HG02970 (cell line): ENCODE measurements around the gene COL17A1.

Experiments
- ATAC-seq: cut with Tn5 transposase; IDR thresholded peaks from one replicate; pipeline ENCODE4 v1.9.1; 2021; ENCODE audit warnings: mild to moderate bottlenecking, moderate library complexity, moderate number of reproducible peaks; ENCODE audit not compliant: unreplicated experiment, low FRiP score

The COL17A1 gene

DNA sequence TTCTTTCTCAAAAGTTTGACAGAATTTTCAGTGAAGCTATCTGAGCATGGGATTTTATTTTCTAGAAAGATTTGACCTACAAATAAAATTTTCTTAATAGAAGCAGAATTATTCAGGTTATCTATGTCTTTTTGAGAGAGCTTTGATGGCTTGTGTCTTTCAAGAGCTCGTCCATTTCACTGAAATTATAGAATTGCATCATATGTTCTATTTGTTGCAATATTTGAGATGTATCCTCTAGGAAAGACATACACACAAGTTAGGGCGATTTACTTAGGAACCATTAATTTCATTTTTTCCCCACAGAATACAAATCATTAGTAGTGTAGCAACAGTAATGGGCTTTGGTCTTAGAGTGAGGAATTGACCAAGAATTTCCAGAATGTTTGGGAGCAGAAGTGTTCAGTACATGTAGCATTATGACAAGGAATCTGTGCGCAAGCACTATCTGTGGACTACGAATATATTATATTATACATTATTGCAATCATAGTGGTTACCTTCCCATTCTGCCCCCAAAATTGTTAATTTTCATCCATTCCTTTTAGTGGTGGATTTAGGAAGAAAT, 12.8 kb upstream of the COL17A1 start:
- no peak for ATAC-seq

DNA sequence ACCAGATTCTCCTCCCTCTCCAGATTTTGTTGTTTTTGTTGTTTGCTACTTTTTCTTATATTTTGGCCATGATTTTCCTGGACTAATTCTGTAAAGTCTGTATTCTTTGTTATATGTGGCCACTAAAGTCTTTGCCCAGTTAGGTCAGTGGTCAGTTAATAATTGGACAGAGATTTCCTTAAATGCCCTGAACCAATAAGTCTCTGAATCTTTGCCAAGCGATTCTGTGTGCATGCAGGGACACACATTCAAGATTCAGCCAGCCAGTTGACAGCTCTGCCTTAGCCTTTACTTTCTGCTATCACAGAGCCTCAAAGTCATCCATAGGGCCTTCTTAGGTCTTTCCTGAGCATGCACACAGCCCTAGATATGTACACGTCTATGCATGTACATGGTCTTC, 11.0 kb upstream of the COL17A1 start:
- ATAC-seq, result no peak

DNA sequence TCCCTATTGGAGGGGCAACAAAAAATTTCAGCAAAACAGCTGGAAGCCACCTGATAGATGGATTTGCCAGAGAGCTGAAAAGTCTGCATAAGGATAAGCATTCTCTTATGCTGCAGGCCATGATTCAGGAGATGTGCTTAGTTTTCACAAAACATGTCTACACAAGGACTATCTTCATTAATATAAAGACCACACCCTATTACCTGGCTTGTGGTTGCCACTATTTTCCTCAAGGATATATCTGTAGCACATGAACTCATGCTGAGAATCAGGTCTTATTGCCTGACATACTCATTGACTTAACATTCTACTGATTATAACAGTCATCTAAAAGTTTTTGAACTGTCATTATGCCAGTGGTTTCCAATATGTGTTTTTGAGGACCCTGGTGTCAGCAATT, 7.1 kb upstream of the COL17A1 start:
- no peak for ATAC-seq

DNA sequence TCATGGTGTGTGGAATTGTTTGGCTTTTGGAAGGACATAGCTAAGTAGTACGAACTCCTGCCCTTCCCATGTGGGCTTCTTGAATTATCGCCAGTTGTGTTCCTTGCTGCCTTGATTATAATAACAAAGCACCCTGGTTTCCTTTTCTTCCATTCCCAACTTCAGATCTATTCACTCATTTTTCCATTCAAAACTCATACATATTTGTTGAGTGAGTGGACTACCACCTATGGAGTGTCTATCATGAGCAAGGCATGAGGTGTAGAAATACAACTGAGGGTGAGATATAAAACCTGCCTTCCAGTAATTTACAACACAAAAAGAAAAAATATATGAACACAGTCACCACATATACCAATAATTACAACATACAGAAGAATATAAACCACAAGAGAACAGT, 4.9 kb upstream of the COL17A1 start:
- ATAC-seq, result no peak

DNA sequence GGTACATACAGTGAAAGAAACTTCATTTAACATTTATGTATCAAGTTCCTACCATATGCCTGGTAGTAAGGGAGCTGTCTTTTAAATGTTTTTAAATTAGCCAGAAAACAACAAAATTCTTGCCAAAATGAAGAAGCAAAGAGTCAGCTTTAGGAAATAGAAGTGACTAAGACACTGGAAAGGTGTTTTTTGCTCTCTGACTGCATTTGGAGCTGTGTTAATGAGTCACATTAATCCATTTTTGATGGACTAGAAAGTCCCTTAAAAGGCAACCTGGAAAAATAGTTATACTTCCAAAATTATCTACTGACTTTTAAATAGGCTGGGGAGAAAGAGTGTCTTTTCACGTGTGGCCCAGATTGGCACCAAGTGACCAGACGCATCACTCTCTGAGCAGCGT, 3.9 kb upstream of the COL17A1 start:
- ATAC-seq, result no peak

DNA sequence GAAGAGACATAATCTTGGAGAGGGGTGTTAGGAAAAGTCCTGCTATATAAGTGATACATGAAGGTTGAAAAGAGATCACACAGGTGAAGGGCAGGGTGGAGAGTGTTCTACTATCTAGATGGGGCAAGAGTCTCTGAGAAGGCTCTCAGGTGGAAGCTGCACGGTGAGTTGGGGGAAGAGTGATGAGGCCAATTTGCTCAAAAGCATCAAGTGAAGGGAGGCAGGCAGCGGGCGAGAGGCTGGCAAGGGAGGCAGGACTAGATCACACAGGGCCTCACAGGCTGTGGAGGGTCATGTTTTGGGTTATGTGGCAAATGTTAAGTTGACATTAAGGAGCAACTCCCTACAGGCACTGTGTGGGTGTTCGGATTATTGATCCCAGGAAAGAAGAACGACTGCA, 2.6 kb upstream of the COL17A1 start:
- ATAC-seq, result no peak

DNA sequence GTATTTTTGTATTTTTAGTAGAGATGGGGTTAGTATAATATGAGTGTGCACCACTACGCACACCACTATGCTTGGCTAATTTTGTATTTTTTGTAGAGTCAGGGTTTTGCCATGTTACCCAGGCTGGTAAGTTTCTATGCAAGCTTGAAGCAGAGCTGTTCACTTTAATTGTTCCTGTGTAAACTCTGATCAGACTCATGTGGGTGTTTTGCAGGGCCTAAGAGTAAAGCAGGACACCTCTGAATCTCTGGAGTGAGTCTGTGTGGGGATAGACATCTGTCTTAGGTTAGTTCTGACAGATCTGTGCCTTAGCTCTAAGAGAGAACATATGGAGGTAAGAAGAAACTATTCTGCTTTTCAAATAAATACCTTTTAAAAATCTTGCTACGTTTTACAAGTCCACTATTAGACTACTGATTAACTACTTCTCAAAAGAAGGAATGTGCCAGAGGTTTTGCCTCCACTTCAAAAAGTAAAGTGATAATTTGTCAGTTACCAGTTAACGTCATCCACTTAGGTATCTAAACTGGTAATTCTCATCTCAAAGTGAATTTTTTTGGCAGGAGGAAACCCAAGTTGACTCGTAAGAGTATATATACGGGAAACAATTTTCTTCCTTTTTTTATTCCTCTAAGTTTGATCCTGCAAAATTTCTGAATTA, 1.1 kb downstream of the COL17A1 start:
- ATAC-seq, result no peak

DNA sequence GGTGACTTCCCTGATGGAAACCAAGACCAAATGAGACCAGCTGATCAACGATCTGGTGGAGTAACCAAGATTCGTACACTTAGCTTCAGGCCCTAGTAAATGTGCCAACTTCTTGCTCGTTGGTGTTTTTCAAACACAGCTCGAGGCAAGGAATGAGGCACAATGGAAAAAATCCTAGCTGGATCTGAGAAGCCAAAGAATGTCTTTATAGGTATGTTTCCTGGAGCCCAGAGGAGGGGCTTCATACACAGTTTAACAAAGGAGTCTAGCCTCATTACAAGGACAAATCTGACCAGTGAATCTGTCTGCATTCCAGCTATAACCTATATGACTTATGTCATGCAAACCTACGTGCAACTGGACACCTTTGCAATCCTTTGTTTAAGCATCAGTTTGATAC, 3.7 kb downstream of the COL17A1 start:
- ATAC-seq, result no peak

DNA sequence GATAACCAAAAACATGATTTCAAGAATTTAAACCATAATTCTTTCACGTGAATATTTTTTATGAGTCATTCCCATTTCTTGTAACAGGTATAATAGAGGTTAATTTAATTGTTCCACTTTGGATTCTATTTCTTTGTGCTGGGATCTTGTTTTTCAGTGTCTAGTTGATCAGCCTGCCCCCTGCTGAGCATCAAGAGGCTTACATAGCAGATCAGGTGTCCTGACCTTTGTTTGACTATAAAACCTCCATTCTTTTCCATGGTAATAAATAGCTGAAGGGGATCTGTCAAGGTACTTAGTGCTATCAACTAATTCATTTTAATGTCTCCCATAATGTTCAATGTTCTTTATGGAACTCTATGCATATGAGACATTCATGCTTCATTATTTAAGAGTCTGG, 4.9 kb downstream of the COL17A1 start:
- ATAC-seq, result no peak

DNA sequence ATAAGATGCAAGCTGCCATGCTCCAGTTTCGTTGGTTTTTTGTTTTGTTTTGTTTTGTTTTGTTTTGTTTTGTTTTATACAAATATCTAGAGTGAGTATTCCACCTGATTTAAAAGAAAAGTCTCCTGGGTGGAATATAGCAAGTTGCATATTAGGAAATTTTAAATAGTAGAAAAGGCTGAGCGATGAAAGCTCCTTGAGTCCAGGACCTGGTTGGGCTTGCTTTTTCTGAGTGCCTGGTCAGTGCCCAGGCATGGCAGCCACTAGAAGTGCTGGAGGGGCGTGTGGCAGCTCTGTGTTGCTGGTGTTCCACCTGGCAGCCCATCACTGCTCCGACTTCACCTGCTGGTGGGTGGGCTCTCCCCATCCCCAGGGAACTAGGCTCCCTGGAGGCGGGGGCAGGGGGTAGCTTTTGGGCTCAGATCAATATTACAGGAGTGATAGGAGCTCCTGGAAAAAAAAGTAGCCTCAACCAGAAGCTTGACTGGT, 8.0 kb downstream of the COL17A1 start:
- ATAC-seq, result no peak

DNA sequence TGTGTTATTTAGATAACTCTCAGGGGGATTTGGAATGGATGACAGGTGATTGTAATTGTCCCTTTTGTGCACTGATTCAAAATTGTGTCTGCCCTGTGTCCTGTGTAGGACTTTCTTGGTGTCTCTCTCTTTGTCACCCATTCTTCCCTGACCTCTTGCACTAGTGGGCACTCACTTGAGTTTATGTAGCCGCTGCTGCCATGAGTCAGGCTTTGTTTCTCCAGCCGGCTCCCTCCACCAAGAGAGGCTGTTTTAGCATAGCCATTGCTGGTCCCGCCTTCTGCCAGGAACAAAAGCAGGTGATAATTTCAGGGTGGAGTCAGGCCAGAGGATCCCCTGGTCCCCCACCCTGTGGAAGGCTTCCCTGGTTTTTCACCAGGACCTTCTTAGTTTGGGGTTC, 8.4 kb downstream of the COL17A1 start:
- ATAC-seq, result no peak

DNA sequence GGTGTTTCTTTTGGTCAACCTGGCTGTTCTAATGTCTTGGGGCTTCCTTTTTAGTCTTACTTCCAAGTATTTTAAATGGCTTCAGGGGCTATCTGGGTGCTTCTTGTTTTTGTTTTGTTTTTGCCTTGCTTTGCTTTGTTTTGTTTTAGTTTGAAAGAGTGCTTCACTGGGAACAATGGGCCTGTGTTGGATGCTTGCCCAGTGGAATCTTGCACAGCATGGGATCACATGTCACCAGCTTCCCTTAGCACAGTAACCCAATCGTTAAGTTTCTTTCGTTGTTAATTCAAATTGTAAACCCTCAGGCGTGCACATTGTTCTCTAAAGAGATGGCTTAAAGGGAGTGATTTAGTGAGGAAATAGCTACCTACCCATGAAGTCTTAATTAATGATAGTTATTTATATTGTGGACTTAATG, 8.9 kb downstream of the COL17A1 start:
- no peak for ATAC-seq

DNA sequence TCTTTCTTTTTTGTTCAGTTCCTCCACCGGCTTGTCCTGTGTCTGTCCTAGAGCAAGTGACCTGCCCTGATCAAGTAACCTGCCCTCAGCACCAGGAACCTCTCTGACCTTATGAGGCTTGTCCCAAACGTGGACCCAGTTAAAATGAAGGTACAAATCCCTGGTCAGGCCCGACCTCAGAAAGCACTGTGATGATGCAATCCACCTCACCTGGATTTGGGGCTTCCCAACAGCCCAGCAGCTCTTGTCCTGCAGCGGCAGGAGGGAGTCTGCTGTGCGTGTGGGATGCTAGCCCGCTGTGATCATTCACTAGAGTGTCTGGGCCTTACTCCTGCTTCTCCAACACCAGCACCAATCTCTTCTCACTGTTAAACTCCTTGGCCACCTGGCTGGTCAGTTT, 11.2 kb downstream of the COL17A1 start:
- ATAC-seq, result no peak

DNA sequence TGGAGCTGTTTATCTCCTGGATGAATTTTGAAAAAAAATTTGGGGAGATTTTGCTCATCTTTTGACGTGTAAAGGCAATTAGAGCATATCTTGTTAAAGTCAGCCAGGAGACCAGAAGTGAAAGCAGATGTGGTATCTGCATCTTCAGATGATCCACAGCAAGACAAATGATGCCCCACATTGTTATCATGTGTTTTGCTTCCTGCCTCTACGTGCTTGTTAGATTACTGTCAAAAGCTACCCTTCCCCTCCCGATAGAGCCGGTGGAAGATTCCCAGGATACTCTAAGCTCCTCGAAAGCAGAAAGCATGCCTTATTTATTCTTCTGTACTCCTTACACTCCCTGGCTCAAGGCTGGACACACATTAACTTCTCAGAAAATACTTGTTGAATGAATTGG, 12.9 kb downstream of the COL17A1 start:
- ATAC-seq, result no peak

DNA sequence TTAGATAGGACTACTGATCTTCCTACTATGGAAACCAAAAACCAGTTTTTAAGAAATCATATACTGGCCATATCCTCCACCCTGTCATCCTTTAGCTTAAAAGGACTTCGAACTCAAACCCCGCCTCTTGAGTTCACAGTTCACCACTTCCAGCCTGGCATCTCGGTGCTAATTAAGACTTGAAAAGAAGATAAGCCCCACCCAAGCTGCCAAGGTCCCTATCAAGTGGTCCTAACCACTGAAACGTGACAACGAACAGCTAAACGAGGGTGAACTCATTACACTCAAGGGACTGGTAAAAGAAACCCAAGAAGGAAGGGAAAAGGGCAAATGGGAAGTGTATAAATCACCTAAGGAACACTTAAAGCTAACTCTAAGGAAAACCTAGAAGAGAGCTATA, 16.1 kb downstream of the COL17A1 start:
- ATAC-seq, result no peak

DNA sequence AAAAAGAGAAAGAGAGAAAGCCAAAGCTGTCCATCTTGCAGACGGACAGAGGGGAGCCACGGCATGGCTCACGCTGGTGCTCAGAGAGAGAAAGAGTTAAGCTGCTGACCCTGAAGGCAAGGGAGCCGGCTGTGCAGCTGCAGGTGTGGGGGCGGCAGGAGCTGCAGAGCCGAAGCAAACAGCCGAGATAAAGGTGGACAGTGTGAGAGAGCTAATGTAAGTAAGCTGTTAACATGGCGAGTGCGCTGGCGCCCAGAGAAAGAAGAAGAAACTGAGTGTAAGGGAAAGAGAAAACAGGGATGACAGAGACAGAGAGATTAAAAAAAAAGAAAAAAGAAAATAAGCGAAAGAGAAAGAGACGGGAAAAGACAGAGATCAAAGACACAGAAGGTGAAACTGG, 18.2 kb downstream of the COL17A1 start:
- no peak for ATAC-seq

DNA sequence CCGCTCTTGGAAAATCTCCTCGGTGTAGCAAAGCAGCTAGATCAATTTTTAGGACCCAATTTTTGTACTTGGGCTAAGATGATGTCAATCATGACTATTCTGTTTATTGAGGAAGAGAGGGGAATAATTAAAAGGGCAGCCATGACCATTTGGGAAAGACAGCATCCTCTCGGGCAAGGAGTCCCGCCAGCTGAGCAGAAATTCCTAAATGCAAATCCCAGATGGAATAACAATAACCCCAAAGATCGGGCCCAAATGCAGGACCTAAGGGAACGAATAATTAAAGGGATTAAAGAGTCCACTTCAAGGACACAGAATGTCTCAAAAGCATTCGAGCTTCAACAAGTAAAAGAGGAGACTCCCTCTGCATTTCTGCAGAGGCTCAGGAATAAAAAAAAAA, 18.7 kb downstream of the COL17A1 start:
- no peak for ATAC-seq

DNA sequence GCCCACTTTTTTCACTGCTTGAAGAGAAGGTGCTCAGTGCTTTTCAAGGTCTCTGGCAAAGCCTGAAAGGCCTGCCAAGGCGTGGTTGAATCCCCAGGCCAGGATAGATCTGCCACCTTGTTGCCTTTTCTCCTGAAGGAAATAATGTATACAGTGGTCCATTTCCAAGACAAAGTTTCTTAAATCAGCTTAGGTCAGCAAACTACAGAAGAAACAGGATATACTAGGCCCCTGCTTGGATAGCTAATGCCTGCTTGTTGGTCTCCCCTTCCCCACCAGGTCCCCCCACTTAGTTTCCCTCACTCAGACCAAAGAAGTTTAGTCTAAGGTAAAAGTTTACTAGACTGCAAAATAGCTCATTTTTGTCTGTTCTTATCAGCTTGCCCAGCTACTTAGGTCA, 19.9 kb downstream of the COL17A1 start:
- no peak for ATAC-seq

DNA sequence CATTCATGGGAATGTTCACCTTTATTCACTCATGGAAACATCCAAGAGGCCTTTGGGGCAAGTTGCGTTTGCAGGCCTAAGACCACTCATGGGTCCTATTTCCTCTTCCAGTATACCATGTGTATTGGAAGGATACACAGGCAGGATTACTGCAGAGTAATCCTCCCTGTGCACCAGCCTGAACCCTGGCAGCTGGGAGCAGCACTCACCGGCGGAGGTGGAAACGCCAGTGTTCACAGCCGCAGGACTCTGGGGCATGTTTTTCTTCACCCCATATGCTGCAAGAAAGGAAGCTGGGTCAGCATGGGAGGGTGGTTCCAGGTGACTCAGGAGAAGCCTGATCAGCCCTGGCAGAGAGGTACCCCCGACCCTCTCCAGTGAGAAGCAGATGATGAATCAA, 24.5 kb downstream of the COL17A1 start:
- ATAC-seq, result no peak

DNA sequence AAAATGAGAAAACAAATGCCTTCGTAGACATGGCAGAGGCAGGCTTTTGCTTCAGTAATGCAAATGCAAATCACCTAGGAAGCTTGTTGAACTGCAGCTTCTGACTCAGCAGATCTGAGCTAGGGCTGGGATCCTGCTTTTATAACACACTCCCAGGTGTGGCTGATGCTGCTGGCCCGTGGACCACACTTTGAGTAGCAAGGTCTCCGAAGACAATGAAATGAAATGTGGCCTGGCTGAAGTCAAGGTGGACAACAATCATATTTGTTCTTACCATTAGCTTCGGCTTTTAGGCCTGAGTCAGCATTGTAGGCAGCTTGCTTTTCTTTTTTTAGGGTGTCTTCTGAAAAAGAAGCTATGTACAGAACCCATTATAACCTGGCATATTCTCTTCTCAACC, 26.3 kb downstream of the COL17A1 start:
- no peak for ATAC-seq

DNA sequence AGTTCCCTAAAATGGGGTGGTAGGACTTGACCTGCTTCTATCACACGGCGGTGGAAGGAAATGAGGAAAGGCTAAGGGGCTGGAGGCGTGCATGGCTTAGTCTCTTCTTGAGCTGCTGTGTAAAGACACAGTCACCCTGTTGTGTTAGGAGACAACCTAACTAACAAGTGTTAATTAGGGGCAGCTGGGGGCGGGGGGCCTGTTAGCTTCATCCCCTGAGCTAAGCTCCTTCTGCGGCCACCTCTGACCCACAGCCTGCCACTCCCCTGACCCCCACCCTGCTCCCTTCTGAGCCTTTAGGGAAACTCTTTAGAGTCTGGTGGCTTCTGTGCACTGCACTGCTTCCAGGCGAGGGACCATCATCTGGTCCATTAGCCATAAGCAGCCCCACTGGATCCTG, 28.0 kb downstream of the COL17A1 start:
- no peak for ATAC-seq

DNA sequence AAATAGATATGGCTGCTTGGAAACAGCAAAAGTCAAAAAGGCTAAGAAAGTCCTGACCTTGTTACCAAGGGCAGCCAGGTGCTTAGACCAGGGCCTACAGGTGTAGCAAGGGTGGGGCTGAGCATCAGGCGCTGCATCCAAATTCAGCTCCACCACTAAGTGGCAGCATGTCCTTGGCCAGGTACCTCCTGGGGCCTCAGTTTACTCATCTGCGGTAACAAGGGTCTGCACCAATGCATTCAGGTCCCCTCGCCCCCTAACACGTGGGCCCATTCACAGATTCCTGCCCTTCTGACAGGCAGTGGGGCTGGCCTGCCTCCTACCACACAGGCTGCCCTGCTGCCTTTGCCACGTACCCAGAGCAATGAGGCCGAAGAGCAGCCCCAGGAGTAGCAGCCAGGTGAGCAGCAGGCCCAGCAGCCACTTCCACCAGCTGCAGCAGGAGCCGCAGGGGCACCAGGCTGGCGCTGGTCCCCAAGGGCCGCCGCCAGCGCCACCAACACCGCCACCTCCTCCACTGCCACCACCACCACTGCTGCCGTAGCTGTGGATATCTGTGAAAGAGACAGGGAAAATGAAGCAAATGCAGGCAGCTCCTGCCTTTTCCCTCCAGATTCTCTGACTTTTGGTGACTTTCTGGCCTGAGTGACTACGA, 28.9 kb downstream of the COL17A1 start:
- ATAC-seq, result no peak
